NK-92 treated with Interleukin-12 subunit alpha and Interleukin-12 subunit beta, amount 100 ng/mL, for 24 hours (cell line): ENCODE results near the gene CARD16.

Experiments used
- DNase-seq: peaks from one replicate; lab custom pipeline; 2025; lab: John Stamatoyannopoulos, UW

The CARD16 gene

GRCh38 chr11:104992781-104993180 is 52.4 kb downstream of the CARD16 start:
- no peak for DNase-seq

- no peak for DNase-seq
Observed at GRCh38 chr11:104991994-104992393, 53.1 kb downstream of the CARD16 start.
